GM21423 (cell line): ENCODE data around the gene MAN1A2.
"Not testable (repeated sequence)": the region's sequence is repeated elsewhere in the genome, so short reads cannot be mapped to it uniquely, and the experiment has no call there.

ENCODE experiments used
- ATAC-seq: cut with Tn5 transposase; IDR thresholded peaks from one replicate; pipeline ENCODE4 v1.9.1; 2021; ENCODE audit warnings: mild to moderate bottlenecking, moderate library complexity; ENCODE audit not compliant: unreplicated experiment

MAN1A2 gene

DNA sequence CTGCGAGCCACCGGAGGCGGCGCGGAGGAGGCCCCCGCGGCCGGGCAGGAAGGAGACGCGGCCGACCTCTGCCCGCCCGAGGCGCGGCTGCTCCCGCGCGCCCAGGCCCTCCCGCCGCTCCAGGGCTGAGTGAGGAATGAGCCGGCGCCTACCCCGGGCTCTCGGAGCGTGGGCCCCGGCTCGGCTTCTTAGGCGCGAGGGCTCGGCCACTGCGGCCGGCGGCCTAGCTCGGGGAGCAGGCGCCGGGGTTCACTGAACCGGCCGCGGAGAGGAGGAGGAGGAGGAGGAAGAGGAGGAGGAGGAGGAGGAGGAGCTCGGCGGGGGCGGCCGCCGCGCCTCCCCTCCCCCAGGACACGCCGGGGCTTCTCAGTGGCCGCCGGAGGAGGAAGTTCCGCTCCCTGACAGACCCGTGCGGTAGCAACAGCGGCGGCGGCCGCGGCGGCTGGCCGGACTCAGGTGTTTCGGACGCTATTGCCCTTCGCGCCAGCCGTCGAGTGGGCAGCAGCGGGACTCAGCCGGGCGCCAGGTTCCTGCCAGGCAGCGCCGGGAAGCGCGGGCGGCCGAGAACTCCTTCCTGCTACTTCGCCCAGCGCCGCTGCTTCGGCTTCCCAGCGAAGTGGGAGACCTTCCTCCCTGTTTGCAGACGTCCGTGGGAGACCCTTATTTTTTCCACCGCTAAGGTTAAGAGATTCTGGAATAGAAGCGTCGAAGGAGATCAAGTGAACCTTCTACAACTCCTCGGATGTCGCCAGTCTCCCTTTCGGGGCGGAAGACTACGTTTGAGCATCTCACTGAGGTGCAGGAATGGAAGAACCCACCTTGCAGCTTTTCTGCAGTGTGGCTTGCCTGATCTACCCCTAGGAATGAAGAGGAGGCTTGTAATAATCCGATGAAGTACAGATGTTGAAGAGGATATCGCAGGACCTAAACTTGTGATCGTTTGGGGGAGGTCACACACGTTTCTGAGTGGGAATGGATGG, at the start of gene MAN1A2:
Gene MAN1A2 (plus strand): TSS at position 404 of the 980 bp plus-strand sequence. CDS start 735 bp downstream, outside the sequence.
- ATAC-seq = peak; percentile 66

DNA sequence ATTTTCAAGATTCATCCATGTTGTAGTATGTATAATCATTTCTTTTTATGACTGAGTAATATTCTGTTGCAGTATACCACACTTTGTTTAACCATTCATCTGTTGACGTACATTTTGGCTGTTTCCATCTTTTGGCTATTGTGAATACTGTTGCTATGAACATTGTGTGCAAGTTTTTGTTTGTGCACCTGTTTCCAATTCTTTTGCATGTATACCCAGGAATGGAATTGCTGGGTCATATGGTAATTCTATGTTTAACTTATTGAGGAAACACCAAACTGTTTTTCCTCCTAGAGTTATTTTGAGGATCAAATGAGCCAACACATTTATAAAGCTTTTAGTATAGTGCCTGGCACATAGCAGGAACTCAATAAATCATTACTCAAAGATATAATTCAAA, 49.2 kb upstream of the MAN1A2 start:
- no peak for ATAC-seq

DNA sequence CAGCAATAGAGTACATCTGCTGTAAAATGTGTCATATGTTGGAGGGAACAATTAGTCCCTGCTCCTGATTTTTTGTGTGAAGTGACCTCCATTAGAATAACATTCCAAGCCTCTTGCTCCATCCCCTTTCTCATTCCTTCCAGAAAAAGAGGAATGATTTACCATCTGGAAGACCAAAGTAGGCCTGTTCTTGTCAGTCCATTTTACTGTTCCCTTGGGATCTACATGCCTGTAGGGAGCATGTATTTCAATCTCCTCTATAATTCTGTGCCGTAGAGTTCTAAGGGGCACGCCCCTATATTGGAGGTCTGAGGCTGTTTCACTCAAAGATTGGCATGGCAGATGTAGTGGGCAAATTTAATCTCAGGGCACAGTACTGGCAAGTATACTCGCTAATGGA, 48.8 kb upstream of the MAN1A2 start:
- no peak for ATAC-seq

DNA sequence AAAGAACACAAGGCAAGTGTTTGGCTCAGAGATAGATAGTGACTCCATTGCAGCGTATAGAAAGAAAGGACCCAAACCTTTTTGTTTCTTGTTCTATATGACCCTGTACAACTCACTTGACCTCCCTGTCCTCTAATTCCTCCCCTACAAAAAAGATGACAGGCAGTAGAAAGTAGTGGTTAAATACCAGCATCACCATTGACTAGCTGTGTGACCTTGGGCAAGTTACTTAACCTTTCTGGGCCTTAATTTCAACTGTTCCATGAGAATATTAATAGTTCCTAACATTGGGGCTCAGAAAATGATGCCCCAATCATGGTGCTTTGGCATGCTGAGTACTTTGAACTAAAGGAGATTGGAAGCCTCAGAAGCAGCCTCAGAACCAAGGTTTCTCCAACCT, 46.7 kb upstream of the MAN1A2 start:
- ATAC-seq = no peak

DNA sequence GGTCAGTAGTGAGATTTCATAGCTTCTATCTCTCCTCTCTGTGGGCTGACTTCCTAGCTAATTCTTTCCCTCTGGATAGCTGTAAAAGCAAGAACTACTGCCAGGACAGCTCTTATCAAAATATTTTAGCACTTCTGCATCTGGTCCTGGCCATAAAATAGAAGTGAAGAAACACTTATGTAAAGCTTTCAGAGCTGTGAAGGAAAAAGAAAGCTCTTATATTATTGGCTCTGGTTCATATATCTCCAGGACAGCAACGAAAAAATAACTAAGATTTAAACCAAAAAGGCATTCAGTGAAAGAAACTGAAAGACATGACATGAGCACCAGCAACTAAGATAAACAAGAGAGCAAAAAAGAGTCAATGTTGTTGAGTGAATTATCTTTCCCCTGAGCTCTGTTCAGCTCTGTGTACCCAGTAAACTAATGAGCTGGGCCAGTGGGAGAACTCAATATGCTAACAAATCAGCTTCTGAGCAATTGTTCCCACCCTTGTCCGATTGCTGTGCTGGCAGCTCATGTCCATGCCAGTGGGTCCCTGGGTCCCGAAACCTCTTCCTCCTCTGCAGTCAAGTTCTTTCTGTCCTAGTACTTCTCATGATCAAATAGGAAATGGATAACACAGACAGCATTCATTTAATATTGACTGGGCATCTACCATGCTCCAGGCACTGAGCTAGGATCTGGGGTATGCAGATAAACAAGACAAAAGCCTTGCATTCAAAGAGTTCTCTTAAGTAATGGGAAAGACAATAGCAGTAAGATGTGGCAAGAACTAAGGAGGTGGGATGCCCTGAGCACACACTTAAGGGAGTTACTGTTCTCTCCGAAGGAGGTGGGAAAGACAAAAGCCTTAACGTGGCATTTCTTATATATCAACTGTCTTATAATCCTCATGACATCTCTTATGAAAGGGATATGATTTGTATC, 45.3 kb upstream of the MAN1A2 start:
- no peak for ATAC-seq

DNA sequence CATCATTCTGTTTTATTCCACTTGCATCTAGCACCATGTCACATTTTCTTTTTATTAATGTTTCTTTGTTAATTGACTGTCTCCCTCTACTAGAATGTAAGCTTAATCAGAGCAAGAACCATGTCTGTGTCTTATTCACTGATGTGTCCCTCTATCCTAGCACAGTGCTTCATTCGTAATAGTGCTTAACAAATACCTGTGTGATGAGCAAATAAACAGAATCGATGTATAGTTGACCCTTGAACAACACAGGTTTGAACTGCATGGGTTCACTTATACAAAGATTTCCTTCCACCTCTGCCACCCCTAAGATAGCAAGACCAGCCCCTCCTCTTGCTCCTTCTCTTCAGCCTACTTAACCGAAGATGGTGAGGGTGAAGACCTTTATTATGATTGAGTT, 42.9 kb upstream of the MAN1A2 start:
- ATAC-seq = no peak

DNA sequence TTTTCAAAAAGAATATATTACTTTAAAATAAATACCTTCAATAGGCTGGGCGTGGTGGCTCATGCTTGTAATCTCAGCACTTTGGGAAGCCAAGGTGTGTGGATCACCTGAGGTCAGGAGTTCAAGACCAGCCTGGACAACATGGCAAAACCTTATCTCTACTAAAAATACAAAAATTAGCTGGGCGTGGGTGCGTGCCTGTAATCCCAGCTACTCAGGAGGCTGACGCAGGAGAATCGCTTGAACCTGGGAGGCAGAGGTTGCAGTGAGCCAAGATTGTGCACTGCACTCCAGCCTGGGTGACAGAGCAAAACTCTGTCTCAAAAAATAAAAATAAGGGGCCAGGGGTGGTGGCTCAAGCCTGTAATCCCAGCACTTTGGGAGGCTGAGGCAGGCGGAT, 41.2 kb upstream of the MAN1A2 start:
- ATAC-seq = not testable (repeated sequence)

DNA sequence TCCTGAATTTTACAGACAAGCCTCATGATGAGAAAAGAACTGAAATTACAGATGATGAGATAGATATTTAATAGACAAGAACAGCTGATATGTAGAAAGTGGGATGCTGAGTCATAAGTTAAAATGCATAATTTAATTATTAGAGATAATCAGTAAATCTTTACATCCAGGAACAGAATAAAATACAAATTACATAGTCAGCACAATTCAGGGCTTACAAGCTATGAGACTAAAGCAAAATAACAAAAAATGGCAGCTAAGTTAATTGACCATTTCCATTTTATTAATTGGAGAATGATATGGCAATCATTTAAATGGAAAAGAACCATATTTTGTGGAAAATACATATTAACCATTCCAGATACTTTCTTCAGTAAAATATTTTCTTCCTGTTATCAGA, 40.2 kb upstream of the MAN1A2 start:
- no peak for ATAC-seq

DNA sequence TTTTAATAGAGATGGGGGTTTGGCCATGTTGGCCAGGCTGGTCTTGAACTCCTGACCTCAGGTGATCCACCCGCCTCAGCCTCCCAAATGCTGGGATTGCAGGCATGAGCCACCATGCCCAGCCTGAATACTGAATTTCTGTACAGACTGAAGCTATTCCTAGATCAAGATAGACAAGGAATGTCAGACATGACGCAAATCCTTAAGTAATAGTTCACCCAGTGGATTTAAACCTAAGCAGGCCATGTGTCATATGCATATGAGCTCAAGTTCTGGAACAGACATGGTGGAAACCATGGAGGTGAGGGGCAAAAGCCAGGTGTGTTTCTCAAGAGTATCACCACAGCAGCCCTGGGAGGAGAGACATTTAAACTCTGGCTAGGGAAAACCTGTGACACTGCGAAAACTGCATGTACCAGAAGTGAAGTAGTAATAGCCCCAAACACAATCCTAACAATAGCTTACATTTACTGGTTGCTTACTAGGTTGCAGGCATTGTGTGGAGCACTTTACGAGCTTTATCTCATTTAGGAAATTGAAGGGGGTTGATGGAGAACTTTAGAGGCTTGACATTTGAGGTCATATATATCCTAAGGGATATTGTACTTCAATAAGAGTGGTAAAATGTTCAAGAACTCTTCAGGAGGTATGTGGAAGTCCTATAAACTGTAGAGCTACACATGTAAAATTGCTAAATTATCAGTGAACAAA, 31.7 kb upstream of the MAN1A2 start:
- no peak for ATAC-seq

DNA sequence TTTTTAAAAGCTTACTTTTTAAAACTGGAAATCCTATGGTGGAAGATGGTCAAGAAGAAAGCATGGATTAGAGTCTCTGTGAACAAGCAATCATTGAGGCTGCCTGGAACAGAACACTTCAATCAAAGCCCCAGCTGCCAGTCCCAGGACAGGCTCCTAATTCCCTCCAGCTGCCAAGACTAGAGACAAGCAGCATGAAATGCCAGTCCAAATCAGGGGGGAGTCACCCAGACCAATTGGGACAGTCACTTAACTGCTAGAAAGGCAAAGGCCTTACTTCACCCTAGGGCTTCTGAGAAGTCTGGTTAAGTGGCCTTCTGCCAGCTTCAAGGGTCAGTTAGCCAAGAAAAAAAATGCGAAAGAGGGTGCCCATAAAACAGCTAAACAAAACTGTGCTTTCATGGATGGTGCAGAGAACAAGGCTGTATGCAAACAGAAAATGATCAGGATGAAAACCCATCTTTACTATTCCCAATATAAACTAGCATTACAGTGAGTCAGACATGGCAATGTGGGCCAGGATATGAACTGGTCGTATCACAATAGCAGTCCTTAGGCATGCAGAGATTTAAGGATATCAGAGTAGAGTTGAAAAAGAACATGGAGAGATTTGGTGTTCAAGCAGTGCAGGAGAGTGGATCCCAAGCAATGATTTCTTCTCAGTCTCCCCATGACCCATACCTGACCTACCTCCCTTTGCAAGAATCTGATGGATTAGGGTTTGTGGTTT, 31.0 kb upstream of the MAN1A2 start:
- no peak for ATAC-seq

DNA sequence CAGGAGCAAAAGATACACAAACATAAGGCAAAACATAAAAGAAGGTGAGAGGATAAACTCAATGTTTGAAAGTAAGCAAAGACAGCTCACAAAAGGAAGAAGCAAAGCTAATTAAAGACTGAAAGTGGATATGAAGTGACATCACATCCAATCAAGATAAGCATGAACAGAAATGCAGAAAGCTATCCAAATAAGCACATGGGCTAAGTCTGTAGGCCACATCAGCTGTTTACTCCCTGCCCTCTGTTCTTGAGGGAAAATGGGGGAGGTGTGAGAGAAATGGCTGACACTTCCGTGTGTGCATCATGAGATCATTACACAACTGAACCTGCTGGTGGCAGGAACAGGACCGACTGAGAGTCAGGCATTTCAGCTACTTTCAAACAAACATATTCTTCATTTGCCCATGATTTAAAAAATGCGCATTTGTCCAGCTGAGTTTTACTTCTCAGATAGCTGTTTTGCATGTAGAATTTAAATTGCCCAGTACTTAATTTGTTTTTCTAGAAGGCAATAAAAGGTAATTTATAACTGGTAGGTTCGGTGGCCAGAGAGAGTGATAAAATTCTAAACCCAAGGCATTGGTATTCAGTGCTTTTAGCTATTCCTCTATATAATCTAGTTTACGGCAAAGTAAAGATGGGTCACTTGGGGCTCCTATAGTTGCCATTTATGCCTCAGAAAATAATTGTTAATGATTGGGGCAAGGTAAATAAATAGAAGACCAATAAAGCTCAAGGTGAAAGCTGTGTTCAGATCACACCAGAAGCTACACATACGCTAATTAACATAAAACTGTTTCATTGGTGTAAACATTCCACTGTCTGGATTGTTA, 27.2 kb upstream of the MAN1A2 start:
- ATAC-seq = no peak

DNA sequence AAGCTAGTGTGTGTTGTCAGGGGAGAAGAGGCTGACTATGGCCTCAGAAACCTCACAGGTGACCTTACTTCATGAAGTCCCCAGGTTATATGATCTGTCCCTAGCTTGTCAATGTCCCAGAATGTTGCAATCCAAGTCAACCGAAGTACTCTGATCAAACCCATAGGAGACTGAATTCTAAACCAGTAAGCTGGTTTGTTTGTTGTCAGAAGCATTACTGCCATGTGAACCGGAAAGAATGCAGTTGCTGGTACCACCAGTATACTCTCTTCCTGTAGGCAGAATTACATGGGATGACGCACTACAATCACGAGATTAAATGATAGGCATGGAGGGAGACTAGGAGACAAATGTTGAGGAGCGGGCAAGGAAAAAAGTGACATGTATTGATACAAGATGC, 26.1 kb upstream of the MAN1A2 start:
- no peak for ATAC-seq

DNA sequence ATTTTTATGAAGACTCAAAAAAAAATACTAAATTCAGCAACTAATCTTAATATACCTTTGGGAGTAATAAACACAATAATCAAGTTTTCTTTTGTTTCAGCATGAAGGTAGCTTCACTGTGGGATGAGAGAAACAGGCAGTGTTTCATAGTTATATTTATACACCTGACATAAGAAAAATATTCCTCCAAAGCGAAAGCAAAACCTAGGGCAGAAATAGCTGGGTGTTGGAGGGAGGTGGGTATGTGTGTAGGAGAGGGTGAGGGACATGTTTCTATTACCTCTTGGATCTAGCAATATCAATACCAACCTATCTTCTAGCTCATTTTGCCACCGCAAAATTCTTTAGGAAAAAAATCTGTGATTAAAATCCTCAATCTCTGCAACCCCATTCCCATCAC, 24.9 kb upstream of the MAN1A2 start:
- no peak for ATAC-seq

DNA sequence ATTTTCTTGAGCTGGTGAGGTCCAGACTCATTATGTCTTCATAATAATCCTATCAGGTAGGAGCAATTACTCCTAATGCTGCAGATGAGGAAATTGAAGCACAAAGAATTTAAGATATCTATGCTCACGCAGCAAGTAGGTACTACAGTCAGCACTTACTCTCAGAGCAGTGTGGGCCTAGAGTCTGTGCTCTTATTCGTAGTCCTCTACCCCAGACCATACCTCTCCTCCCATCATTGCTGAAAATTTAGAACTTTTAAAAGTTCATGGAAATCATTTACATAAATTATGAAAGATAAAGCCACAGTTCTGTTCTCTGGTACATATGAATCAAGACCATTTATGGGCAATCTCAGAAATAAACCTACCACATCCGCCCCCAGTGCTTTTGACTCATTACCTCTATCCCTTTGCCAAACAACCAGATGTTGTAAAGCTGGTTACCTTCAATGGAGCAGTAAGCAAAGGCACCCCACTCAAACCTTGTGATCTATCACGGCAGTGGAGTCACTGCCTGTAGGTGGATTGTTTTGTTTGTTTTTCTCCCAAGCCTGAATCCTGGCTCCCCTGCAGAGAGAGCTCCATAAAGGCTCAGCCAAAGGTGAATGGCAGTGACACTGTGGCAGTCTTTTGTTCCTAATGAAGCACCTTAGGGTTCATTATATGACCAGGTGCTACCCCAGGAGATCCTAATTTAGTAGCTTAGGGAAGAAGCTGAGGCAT, 20.9 kb upstream of the MAN1A2 start:
- ATAC-seq = no peak

DNA sequence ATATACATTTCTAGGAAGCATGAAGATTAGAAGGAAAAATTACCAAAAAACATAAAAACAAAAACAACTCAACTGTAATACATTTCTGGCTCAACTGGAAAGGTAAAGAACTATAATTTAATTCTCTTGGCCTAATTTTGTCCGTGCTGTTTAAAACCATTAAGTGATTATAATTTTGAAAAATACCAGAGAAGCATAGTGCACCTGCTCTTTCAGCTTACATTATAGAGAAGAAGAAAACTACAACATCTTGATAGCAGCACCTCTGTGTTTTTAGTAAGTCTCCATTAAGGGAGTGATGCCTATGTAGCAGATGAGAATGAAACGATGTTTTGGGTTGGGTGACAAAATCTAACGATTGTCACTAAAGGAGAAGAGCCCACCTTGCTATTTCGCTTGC, 19.3 kb upstream of the MAN1A2 start:
- no peak for ATAC-seq

DNA sequence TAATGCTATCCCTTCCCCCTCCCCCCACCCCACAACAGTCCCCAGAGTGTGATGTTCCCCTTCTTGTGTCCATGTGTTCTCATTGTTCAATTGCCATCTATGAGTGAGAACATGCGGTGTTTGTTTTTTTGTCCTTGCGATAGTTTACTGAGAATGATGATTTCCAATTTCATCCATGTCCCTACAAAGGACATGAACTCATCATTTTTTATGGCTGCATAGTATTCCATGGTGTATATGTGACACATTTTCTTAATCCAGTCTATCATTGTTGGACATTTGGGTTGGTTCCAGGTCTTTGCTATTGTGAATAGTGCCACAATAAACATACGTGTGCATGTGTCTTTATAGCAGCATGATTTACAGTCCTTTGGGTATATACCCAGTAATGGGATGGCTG, 14.6 kb upstream of the MAN1A2 start:
- not testable (repeated sequence) for ATAC-seq

DNA sequence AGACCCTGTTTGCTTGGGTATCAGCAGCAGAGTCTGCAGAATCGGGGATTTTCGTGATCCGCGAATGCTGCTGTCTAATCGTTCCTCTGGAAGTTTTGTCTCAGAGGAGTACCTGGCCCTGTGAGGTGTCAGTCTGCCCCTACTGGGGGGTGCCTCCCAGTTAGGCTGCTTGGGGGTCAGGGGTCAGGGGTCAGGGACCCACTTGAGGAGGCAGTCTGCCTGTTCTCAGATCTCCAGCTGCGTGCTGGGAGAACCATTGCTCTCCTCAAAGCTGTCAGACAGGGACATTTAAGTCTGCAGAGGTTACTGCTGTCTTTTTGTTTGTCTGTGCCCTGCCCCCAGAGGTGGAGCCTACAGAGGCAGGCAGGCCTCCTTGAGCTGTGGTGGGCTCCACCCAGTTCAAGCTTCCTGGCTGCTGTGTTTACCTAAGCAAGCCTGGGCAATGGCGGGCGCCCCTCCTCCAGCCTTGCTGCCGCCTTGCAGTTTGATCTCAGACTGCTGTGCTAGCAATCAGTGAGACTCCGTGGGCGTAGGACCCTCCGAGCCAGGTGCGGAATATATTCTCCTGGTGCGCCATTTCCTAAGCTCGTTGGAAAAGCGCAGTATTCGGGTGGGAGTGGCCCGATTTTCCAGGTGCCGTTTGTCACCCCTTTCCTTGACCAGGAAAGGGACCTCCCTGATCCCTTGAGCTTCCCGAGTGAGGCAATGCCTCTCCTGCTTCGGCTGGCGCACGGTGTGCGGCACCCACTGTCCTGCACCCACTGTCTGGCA, 9.2 kb upstream of the MAN1A2 start:
- ATAC-seq = not testable (repeated sequence)

DNA sequence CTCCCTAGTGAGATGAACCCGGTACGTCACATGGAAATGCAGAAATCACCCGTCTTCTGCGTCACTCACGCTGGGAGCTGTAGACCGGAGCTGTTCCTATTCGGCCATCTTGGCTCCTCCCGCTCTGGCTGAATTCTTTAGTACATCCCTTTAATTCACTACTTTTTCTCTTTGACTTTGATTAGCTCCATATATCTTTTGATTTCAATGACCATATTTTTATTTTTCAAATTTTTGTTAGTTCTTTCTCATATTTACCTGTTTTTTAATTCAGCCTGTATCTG, 8.7 kb upstream of the MAN1A2 start:
- not testable (repeated sequence) for ATAC-seq
